Measurements from ENCODE around the gene TGIF2. TPM values are rescaled to one million over a fixed set of nuclear protein-coding genes. Genes with fewer than 3 reads are reported as not detected.

Gene TGIF2
- total RNA-seq, 2 experiments from 2014 or later: 44.9 to 48.7 TPM

GRCh38 chr20:36541227-36541767, 32.1 kb upstream of the TGIF2 start, which contains the start of gene MYL9:
Gene MYL9 (plus strand): TSS chr20:36541519. CDS start chr20:36544885, 3,366 bp downstream.
- DNase-seq: peak; percentile 27
- POLR2A ChIA-PET: no interaction called here
- intact Hi-C loops (cut with DNase I, micrococcal nuclease): no loop called here
- Mint-ChIP-seq H3K9me3 (ENCODE audit: low read depth) (no peaks in the 10 kb centered on the region), H3K4me1 (no peaks in the 10 kb centered on the region), H3K36me3 (ENCODE audit: low read depth) (no peaks in the 10 kb centered on the region), H3K27ac (no peak within 1 kb of the TSS), H3K4me3 (no peak within 1 kb of the TSS), H3K27me3 (peaks cover 2% of the 10 kb centered on the region)
- no peak for ATAC-seq
- CTCF ChIA-PET: no interaction called here

GRCh38 chr20:36541768-36542488, 31.5 kb upstream of the TGIF2 start:
- Mint-ChIP-seq H3K36me3 (ENCODE audit: low read depth) (no peaks in the 10 kb centered on the region), H3K27me3 (peaks cover 2% of the 10 kb centered on the region), H3K4me1 (no peaks in the 10 kb centered on the region), H3K27ac (no peak overlapping the region), H3K9me3 (ENCODE audit: low read depth) (no peaks in the 10 kb centered on the region), H3K4me3 (no peak overlapping the region)
- ATAC-seq: no peak
- ChIA-PET CTCF (no interaction called here), POLR2A (no interaction called here)
- no peak for DNase-seq
- intact Hi-C loops (cut with DNase I, micrococcal nuclease): no loop called here

DNA sequence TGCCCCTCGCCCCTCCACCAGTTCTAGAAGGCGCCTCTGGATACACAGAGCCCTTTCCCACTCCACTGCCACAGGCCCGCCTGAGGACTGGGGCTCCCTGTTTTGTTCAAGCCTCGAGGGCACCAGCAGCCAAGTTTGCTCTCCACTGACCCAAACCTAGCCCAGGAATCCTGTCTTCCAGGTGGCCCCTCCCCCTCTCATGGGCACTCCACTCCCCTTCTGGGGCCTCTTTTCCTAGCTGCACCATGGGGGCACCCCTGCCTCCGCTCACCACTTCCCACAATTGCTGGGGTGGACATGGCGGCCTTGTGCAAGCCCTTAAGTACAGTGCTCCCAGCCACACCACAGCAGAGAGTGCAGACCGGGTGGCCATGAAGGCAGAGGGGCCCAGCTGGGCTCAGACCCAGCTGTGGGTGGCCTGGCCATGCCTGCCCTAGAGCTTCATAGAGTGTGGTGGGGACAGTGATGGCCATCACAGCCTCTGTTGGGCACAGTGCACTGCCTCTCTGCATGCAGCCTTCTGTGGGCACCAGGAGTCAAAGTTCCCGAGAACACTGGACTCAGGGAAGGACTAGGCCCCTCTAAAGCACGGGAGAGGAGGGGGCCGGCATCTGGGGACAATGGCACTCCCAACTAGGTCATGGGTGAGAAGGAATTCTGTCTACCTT, 30.7 kb upstream of the TGIF2 start:
- ATAC-seq (no peak), DNase-seq (no peak)
- Mint-ChIP-seq H3K4me3 (no peak overlapping the region), H3K27ac (no peak overlapping the region), H3K27me3 (peaks cover 2% of the 10 kb centered on the region), H3K9me3 (ENCODE audit: low read depth) (no peaks in the 10 kb centered on the region), H3K36me3 (ENCODE audit: low read depth) (no peaks in the 10 kb centered on the region), H3K4me1 (no peaks in the 10 kb centered on the region)
- ChIA-PET POLR2A (no interaction called here), CTCF (no interaction called here)
- intact Hi-C loops (cut with DNase I, micrococcal nuclease): no loop called here

DNA sequence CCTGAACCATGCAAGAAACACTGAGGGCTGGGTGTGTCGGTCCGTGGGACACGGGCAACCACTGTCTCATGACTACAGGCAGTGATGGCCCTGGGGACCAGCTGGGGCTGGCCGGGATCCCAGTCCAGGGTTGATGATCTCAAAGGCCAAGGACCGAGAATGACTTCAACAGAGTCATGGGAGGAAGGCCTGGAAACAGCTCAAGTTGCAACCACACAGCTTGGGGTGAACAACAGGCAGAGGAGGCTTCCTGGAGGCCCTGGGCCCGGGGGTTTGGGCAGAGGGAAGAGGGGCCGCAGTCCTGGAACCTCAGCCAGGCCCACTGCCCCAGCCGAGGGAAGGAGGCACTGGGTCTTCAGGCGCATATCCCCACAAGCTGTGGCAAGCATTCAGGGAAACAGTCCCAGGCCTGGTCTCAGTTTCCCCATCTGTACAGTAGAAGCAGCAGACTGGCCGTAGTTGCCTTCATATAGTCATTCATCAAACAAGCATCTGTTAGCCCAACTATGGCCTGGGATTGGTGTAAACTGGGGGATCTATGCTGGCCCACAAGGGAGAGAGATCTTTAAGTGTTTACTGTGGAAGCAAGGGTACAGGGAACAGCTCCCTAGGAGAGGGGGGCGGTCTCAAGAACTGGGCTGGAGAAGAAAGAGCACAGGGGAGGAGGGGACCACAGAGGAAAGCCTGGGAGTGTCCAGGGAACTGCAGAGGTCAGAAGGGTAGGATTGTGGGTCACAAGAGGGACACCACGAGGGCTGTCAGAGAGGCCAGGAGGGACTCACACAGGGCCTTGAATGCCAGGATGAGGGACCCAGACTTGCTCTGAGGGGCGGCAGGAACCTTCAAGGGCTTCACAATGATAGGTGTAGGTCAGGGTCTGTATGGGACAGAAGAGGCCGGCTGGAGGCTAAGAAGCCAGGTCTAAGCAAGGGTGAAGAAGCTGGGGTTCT, 29.9 kb upstream of the TGIF2 start:
- intact Hi-C loops (cut with DNase I, micrococcal nuclease): no loop called here
- no peak for DNase-seq
- H3K4me3 Mint-ChIP-seq: no peak overlapping the region
- no peak overlapping the region for H3K27ac Mint-ChIP-seq
- H3K9me3 Mint-ChIP-seq (ENCODE audit: low read depth): no peaks in the 10 kb centered on the region
- no peak for ATAC-seq
- no peaks in the 10 kb centered on the region for H3K36me3 Mint-ChIP-seq (ENCODE audit: low read depth)
- ChIA-PET POLR2A (no interaction called here), CTCF (no interaction called here)
- peaks cover 2% of the 10 kb centered on the region for H3K27me3 Mint-ChIP-seq
- H3K4me1 Mint-ChIP-seq: no peaks in the 10 kb centered on the region

DNA sequence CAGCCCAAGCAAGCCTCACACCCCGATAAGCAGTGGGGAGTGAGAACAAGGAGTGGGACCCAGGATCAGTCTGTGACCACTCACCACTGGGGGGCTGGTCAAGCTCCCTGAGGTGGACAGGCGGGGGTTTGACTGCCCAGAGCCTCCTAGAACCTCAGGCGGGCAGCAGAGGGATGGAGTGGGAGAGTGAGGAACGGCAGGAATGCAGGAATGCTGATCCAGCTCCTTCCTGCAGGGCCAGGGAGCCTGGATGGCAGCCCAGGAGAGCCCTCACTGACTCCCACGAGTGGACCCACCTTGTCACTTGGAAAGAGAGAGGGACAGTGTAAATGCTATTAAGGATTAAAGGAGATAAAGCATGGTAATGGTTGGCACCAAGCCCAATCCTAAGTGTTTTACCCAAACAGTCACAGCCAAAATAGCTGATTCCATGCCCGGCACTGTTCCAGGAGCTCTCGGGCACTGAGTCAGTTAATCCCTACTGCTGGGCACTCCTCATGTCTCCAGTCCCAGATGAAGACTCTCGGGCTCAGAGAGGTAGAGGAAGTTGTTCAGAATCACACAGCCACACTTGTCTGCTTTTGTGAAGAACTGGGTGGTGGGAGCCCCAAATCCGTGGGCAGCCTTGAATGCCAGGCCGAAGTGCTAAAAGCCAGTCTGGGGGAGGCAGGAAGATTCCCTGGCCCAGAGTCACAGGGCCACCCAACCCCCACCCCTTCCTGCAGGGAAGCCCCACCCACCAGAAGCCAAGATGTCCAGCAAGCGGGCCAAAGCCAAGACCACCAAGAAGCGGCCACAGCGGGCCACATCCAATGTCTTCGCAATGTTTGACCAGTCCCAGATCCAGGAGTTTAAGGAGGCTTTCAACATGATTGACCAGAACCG, 29.0 kb upstream of the TGIF2 start:
- no peaks in the 10 kb centered on the region for H3K9me3 Mint-ChIP-seq (ENCODE audit: low read depth)
- ChIA-PET CTCF (no interaction called here), POLR2A (no interaction called here)
- no peak overlapping the region for H3K27ac Mint-ChIP-seq
- intact Hi-C loops (cut with DNase I, micrococcal nuclease): no loop called here
- no peak for DNase-seq
- no peaks in the 10 kb centered on the region for H3K4me1 Mint-ChIP-seq
- no peak for ATAC-seq
- no peak overlapping the region for H3K4me3 Mint-ChIP-seq
- H3K27me3 Mint-ChIP-seq: peaks cover 2% of the 10 kb centered on the region
- H3K36me3 Mint-ChIP-seq (ENCODE audit: low read depth): no peaks in the 10 kb centered on the region

DNA sequence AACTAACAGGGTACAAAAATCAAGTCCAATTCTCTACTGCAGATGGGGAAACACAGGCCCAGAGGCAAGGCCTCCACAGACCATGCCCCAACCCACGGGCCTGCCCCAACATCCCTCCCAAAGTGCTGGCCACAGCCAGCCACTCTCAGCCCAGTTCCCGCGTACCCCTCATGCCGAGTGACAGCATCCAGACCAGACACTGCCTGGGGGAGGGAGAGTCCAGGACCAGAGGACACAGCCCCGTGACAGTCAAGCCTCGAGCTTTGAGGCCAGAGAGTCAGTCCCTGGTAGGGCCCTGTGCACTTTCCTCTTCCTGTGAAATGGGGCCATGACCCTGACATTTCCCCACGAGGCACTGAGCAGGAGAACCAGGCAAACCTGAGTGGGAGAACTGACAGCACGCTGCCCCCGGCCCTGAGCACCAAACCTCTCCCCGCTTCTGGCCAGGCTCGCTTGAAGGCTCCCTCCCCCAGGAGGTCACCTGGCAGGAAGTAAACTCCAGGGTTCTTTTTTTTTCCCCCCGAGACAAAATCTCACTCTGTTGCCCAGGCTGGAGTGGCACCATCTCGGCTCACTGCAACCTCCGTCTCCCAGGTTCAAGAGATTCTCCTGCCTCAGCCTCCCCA, 27.2 kb upstream of the TGIF2 start:
- ChIA-PET POLR2A (no interaction called here), CTCF (interaction anchor here (0.6 kb wide), 2 partner anchors 28 to 289 kb away, joined by 3 read pairs; no protein-coding TSS in a partner anchor)
- H3K9me3 Mint-ChIP-seq (ENCODE audit: low read depth): no peaks in the 10 kb centered on the region
- no peak overlapping the region for H3K4me3 Mint-ChIP-seq
- no peaks in the 10 kb centered on the region for H3K4me1 Mint-ChIP-seq
- intact Hi-C loops (cut with DNase I, micrococcal nuclease): no loop called here
- no peaks in the 10 kb centered on the region for H3K36me3 Mint-ChIP-seq (ENCODE audit: low read depth)
- H3K27me3 Mint-ChIP-seq: no peaks in the 10 kb centered on the region
- ATAC-seq (no peak), DNase-seq (no peak)
- peak overlapping the region; percentile 37 for H3K27ac Mint-ChIP-seq

DNA sequence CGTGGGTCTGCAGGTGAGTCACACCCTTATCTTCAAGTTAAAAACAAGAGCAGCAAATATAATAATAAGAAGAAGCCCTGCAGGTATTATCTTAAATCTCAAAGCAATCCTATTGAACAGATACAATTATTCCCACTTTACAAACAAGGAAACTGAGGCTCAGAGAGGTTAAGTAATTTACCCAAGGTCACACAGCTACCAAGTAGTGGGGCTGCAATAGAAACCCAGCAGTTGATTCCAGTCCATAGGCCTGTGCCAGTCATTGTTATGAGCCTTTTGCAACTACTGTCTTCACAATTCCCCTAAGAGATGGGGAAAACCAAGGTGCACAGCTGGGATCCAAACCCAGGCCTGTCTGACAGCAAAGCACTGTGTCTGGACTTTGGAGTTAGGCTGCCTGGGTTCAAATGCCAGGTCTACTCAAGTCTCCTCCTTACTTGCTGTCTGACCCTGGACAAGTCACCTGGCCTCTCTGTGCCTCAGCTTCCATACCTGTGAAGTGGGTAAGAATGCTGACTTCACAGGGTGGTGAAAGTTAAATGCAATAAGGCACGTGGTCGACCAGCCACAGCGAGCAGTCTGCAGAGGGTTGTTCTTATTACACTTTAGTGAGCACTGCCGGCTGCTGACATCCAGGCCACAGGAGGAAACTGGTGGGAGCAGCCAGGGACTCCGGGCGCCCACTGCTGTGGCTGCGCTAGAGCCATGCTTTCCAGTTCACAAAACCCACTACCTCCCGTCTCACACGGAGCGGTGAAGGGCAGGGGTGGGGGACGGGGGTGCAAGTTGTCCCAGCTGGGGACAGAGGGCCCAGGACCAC, 26.0 kb upstream of the TGIF2 start:
- ATAC-seq (no peak), DNase-seq (no peak)
- ChIA-PET POLR2A (no interaction called here), CTCF (no interaction called here)
- H3K9me3 Mint-ChIP-seq (ENCODE audit: low read depth): no peaks in the 10 kb centered on the region
- no peaks in the 10 kb centered on the region for H3K4me1 Mint-ChIP-seq
- H3K4me3 Mint-ChIP-seq: no peak overlapping the region
- H3K27me3 Mint-ChIP-seq: no peaks in the 10 kb centered on the region
- no peak overlapping the region for H3K27ac Mint-ChIP-seq
- intact Hi-C loops (cut with DNase I, micrococcal nuclease): no loop called here
- no peaks in the 10 kb centered on the region for H3K36me3 Mint-ChIP-seq (ENCODE audit: low read depth)

- ATAC-seq (no peak), DNase-seq (peak; percentile 26)
- intact Hi-C loops (cut with DNase I, micrococcal nuclease): no loop called here
- H3K27me3 Mint-ChIP-seq: no peaks in the 10 kb centered on the region
- H3K27ac Mint-ChIP-seq: no peak overlapping the region
- no peak overlapping the region for H3K4me3 Mint-ChIP-seq
- POLR2A ChIA-PET: no interaction called here
- no peaks in the 10 kb centered on the region for H3K9me3 Mint-ChIP-seq (ENCODE audit: low read depth)
- CTCF ChIA-PET: interaction anchor here (0.6 kb wide), 1 partner anchor 110 kb away, joined by 7 read pairs; no protein-coding TSS in a partner anchor
- H3K36me3 Mint-ChIP-seq (ENCODE audit: low read depth): no peaks in the 10 kb centered on the region
- no peaks in the 10 kb centered on the region for H3K4me1 Mint-ChIP-seq
Measured at GRCh38 chr20:36548006-36548315, 25.4 kb upstream of the TGIF2 start.

- DNase-seq: no peak
- H3K4me3 Mint-ChIP-seq: no peak overlapping the region
- H3K9me3 Mint-ChIP-seq (ENCODE audit: low read depth): no peaks in the 10 kb centered on the region
- no peaks in the 10 kb centered on the region for H3K27me3 Mint-ChIP-seq
- CTCF ChIA-PET: no interaction called here
- intact Hi-C loops (cut with DNase I, micrococcal nuclease): no loop called here
- POLR2A ChIA-PET: no interaction called here
- H3K36me3 Mint-ChIP-seq (ENCODE audit: low read depth): no peaks in the 10 kb centered on the region
- no peak for ATAC-seq
- H3K27ac Mint-ChIP-seq: no peak overlapping the region
- no peaks in the 10 kb centered on the region for H3K4me1 Mint-ChIP-seq
Measured at GRCh38 chr20:36548704-36549627, 24.4 kb upstream of the TGIF2 start.

GRCh38 chr20:36549628-36549941, 23.8 kb upstream of the TGIF2 start:
- H3K27ac Mint-ChIP-seq: no peak overlapping the region
- DNase-seq (no peak), ATAC-seq (no peak)
- H3K9me3 Mint-ChIP-seq (ENCODE audit: low read depth): no peaks in the 10 kb centered on the region
- intact Hi-C loops (cut with DNase I, micrococcal nuclease): no loop called here
- CTCF ChIA-PET: no interaction called here
- H3K4me3 Mint-ChIP-seq: no peak overlapping the region
- no peaks in the 10 kb centered on the region for H3K27me3 Mint-ChIP-seq
- H3K36me3 Mint-ChIP-seq (ENCODE audit: low read depth): no peaks in the 10 kb centered on the region
- no peaks in the 10 kb centered on the region for H3K4me1 Mint-ChIP-seq
- POLR2A ChIA-PET: no interaction called here
